ENCODE data around the gene MYL1.

Gene MYL1

GRCh38 chr2:210318486-210318885 is 3.5 kb upstream of the MYL1 start:
- TF ChIP-seq TAF1 (IDR thresholded peaks at IDR 0.05; ENCODE audit: borderline replicate concordance, insufficient read depth, low read length), result no peak
- no peak for TF ChIP-seq FOXP2 (optimal IDR thresholded peaks at IDR 0.05; ENCODE audit: borderline replicate concordance, extremely low read depth, extremely low read length, insufficient read depth)
- TF ChIP-seq POLR2AphosphoS5 (IDR thresholded peaks at IDR 0.05; ENCODE audit: low read depth, low read length), result no peak
- no peak for TF ChIP-seq SIN3A (IDR thresholded peaks at IDR 0.05; ENCODE audit: borderline replicate concordance, insufficient read depth, low read length)
- no peak for TF ChIP-seq REST (IDR thresholded peaks at IDR 0.05; ENCODE audit: insufficient read depth in 1 of 2, low read depth in 2 of 2, low read length in 2 of 2)

DNA sequence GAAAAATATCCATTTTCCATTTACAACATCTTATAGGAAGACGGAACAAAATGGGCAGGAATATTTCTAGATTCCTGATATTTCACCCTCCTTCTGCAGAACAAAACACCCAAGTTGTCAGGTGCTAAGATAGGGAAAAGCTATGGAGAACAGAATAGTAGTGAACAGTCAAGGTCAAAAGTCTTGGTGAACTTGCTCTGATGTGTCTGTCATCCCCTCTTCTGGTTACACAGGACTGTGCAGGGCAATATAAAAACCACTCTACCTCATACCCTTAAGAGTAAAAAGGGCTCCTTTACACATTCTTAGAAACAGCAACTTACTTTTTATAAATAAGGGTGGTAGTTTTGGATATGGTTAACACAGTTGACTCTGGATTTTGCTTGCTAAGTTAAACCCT is 4.4 kb downstream of the MYL1 start:
- TF ChIP-seq TAF1 (IDR thresholded peaks at IDR 0.05; ENCODE audit: borderline replicate concordance, insufficient read depth, low read length), result no peak

- TF ChIP-seq REST (IDR thresholded peaks at IDR 0.05; ENCODE audit: insufficient read depth in 1 of 2, low read depth in 2 of 2, low read length in 2 of 2) (no peak), SIN3A (IDR thresholded peaks at IDR 0.05; ENCODE audit: borderline replicate concordance, insufficient read depth, low read length) (no peak), FOXP2 (optimal IDR thresholded peaks at IDR 0.05; ENCODE audit: borderline replicate concordance, extremely low read depth, extremely low read length, insufficient read depth) (no peak), POLR2AphosphoS5 (IDR thresholded peaks at IDR 0.05; ENCODE audit: low read depth, low read length) (no peak), TAF1 (IDR thresholded peaks at IDR 0.05; ENCODE audit: borderline replicate concordance, insufficient read depth, low read length) (no peak)
These were observed 5.3 kb downstream of the MYL1 start for GRCh38 chr2:210309548-210310233.

- TF ChIP-seq TAF1 (IDR thresholded peaks at IDR 0.05; ENCODE audit: borderline replicate concordance, insufficient read depth, low read length), result no peak
- TF ChIP-seq SIN3A (IDR thresholded peaks at IDR 0.05; ENCODE audit: borderline replicate concordance, insufficient read depth, low read length), result no peak
- no peak for TF ChIP-seq REST (IDR thresholded peaks at IDR 0.05; ENCODE audit: insufficient read depth in 1 of 2, low read depth in 2 of 2, low read length in 2 of 2)
- TF ChIP-seq FOXP2 (optimal IDR thresholded peaks at IDR 0.05; ENCODE audit: borderline replicate concordance, extremely low read depth, extremely low read length, insufficient read depth), result no peak
- TF ChIP-seq POLR2AphosphoS5 (IDR thresholded peaks at IDR 0.05; ENCODE audit: low read depth, low read length), result no peak
These were observed 11.5 kb downstream of the MYL1 start for GRCh38 chr2:210303498-210303897.

- no peak for TF ChIP-seq POLR2AphosphoS5 (IDR thresholded peaks at IDR 0.05; ENCODE audit: low read depth, low read length)
These were observed 12.6 kb downstream of the MYL1 start for GRCh38 chr2:210302326-210302725.

GRCh38 chr2:210299866-210300373 is 15.1 kb downstream of the MYL1 start:
- TF ChIP-seq TAF1 (IDR thresholded peaks at IDR 0.05; ENCODE audit: borderline replicate concordance, insufficient read depth, low read length) (no peak), REST (IDR thresholded peaks at IDR 0.05; ENCODE audit: insufficient read depth in 1 of 2, low read depth in 2 of 2, low read length in 2 of 2) (no peak), FOXP2 (optimal IDR thresholded peaks at IDR 0.05; ENCODE audit: borderline replicate concordance, extremely low read depth, extremely low read length, insufficient read depth) (no peak), SIN3A (IDR thresholded peaks at IDR 0.05; ENCODE audit: borderline replicate concordance, insufficient read depth, low read length) (no peak), POLR2AphosphoS5 (IDR thresholded peaks at IDR 0.05; ENCODE audit: low read depth, low read length) (no peak)

All from PFSK-1 (cell line).